HG03159 (cell line): ENCODE results near the gene PTDSS2.

Experiments used
- ATAC-seq: cut with Tn5 transposase; IDR thresholded peaks from one replicate; pipeline ENCODE4 v1.9.1; 2021; ENCODE audit warnings: mild to moderate bottlenecking, moderate library complexity; ENCODE audit not compliant: unreplicated experiment

The PTDSS2 gene

GRCh38 chr11:445765-446588, 4.1 kb upstream of the PTDSS2 start:
- no peak for ATAC-seq

GRCh38 chr11:446891-447290, 3.2 kb upstream of the PTDSS2 start:
- no peak for ATAC-seq

GRCh38 chr11:447923-448731, 2.0 kb upstream of the PTDSS2 start:
- ATAC-seq: peak; percentile 51

- no peak for ATAC-seq
These were observed 851 bp downstream of the PTDSS2 start for GRCh38 chr11:450809-451451.

GRCh38 chr11:451738-452137, 1.7 kb downstream of the PTDSS2 start:
- no peak for ATAC-seq

- no peak for ATAC-seq
These were observed 2.2 kb downstream of the PTDSS2 start for GRCh38 chr11:452203-452744.

- ATAC-seq: no peak
These were observed 2.9 kb downstream of the PTDSS2 start for GRCh38 chr11:452916-453527.

GRCh38 chr11:453564-453963, 3.5 kb downstream of the PTDSS2 start:
- ATAC-seq: no peak

- no peak for ATAC-seq
These were observed 4.0 kb downstream of the PTDSS2 start for GRCh38 chr11:454043-454442.

GRCh38 chr11:454801-455565, 4.9 kb downstream of the PTDSS2 start:
- no peak for ATAC-seq

- ATAC-seq: no peak
These were observed 5.6 kb downstream of the PTDSS2 start for GRCh38 chr11:455566-456147.

- no peak for ATAC-seq
These were observed 6.5 kb downstream of the PTDSS2 start for GRCh38 chr11:456533-456932.

GRCh38 chr11:457111-457760, 7.2 kb downstream of the PTDSS2 start:
- ATAC-seq: no peak

- no peak for ATAC-seq
These were observed 9.6 kb downstream of the PTDSS2 start for GRCh38 chr11:459511-460220.

- ATAC-seq: no peak
These were observed 10.5 kb downstream of the PTDSS2 start for GRCh38 chr11:460331-461199.

GRCh38 chr11:461626-462025, 11.5 kb downstream of the PTDSS2 start:
- no peak for ATAC-seq

GRCh38 chr11:462107-462890, 12.2 kb downstream of the PTDSS2 start:
- ATAC-seq: no peak
